Astrocyte (in vitro differentiated cells and primary cell): ENCODE results near the gene B3GALT2.

ENCODE experiments used
- CTCF ChIP-seq: IDR thresholded peaks from 2 replicates; pipeline ENCODE4 v1.5.1; 2011; ENCODE audit warnings: low read depth, mild to moderate bottlenecking, inconsistent platforms, low read length, moderate library complexity; ENCODE audit not compliant: insufficient read depth
- EZH2 ChIP-seq: IDR thresholded peaks from 2 replicates; pipeline ENCODE4 v1.6.1; 2012; ENCODE audit warnings: mild to moderate bottlenecking, low read length, inconsistent platforms; ENCODE audit not compliant: insufficient read depth

- TF ChIP-seq CTCF, result no peak
- TF ChIP-seq EZH2, result no peak
Measured at GRCh38 chr1:193185211-193185610, 1.2 kb downstream of the B3GALT2 start.
